Measurements from ENCODE around the gene RIC3. TPM values are rescaled to one million over a fixed set of nuclear protein-coding genes. Genes with fewer than 3 reads are reported as not detected.

Gene RIC3
- total and polyA plus RNA-seq, 12 donors, result 4.7 to 17.0 (median 12.5) TPM

GRCh38 chr11:8108421-8108820, 60.4 kb downstream of the RIC3 start:
- WGBS, 2 donors, result 45 to 57% methylated on average over 2 of the region's 2 CpGs
- intact Hi-C loops (cut with DNase I), result loop anchor here in 2 of 10 donors (10.0 kb wide), 1 partner anchor 214 kb away; no protein-coding TSS in a partner anchor
- Histone ChIP-seq H3K4me3 (no peak overlapping the region), H3K4me1 (peaks cover 0 to 32% (median 6%) of the 10 kb centered on the region in 9 donors), H3K9me3 (no peaks in the 10 kb centered on the region), H3K27ac (no peak overlapping the region), H3K27me3 (no peaks in the 10 kb centered on the region), H3K36me3 (peaks cover 0 to 25% (median 0%) of the 10 kb centered on the region in 9 donors)
- DNase-seq (no peak), ATAC-seq (no peak)
- no peak for TF ChIP-seq CTCF (IDR thresholded peaks at IDR 0.05)

- intact Hi-C loops (cut with DNase I), result loop anchor here in 2 of 10 donors (10.0 kb wide), 1 partner anchor 213 kb away; no protein-coding TSS in a partner anchor
- no peak for DNase-seq
- no peak for ATAC-seq
- Histone ChIP-seq H3K36me3 (peaks cover 0 to 32% (median 0%) of the 10 kb centered on the region in 9 donors), H3K27ac (no peak overlapping the region), H3K27me3 (no peaks in the 10 kb centered on the region), H3K4me3 (no peak overlapping the region), H3K9me3 (no peaks in the 10 kb centered on the region), H3K4me1 (peaks cover 0 to 32% (median 6%) of the 10 kb centered on the region in 9 donors)
- no peak for TF ChIP-seq CTCF (IDR thresholded peaks at IDR 0.05)
- WGBS, 2 donors, result 88 to 94% methylated on average over 5 of the region's 5 CpGs
Measured at GRCh38 chr11:8107642-8108041, 61.2 kb downstream of the RIC3 start.

GRCh38 chr11:8106679-8107078, 62.1 kb downstream of the RIC3 start:
- H3K27me3 ChIP-seq, result no peaks in the 10 kb centered on the region
- no peaks in the 10 kb centered on the region for H3K9me3 ChIP-seq
- H3K4me3 ChIP-seq, result no peak overlapping the region
- TF ChIP-seq CTCF (IDR thresholded peaks at IDR 0.05), result no peak
- H3K27ac ChIP-seq, result peak overlapping the region in 1 of 10 donors; percentile 20
- intact Hi-C loops (cut with DNase I), result loop anchor here in 2 of 10 donors (10.0 kb wide), 1 partner anchor 212 kb away; no protein-coding TSS in a partner anchor
- peak; percentile 77 to 91 (median 84) for ATAC-seq
- H3K36me3 ChIP-seq, result peaks cover 0 to 42% (median 5%) of the 10 kb centered on the region in 9 donors
- 57 to 66% methylated on average over 2 of the region's 2 CpGs for WGBS, 2 donors
- no peak for DNase-seq
- H3K4me1 ChIP-seq, result peaks cover 0 to 32% (median 6%) of the 10 kb centered on the region in 9 donors

- H3K9me3 ChIP-seq, result no peaks in the 10 kb centered on the region
- 44 to 45% methylated on average over 3 of the region's 3 CpGs for WGBS, 2 donors
- ATAC-seq (peak in 5 of 8 donors; percentile 36 to 72 (median 57)), DNase-seq (no peak)
- intact Hi-C loops (cut with DNase I), result loop anchor here in 2 of 10 donors (10.0 kb wide), 1 partner anchor 211 kb away; no protein-coding TSS in a partner anchor
- no peak overlapping the region for H3K27ac ChIP-seq
- H3K27me3 ChIP-seq, result no peaks in the 10 kb centered on the region
- peaks cover 0 to 52% (median 8%) of the 10 kb centered on the region in 9 donors for H3K36me3 ChIP-seq
- no peak for TF ChIP-seq CTCF (IDR thresholded peaks at IDR 0.05)
- H3K4me3 ChIP-seq, result no peak overlapping the region
- H3K4me1 ChIP-seq, result peaks cover 0 to 32% (median 6%) of the 10 kb centered on the region in 9 donors
Measured at GRCh38 chr11:8105666-8106065, 63.2 kb downstream of the RIC3 start.
